GM19193 (cell line): ENCODE measurements around the gene EPHB6.

ENCODE experiments used
- POLR2A ChIP-seq: IDR thresholded peaks from 4 replicates; pipeline ENCODE4 v1.6.1; 2011; ENCODE audit not compliant: insufficient read depth, insufficient read length; ENCODE audit errors: extremely low read depth

Gene EPHB6

DNA sequence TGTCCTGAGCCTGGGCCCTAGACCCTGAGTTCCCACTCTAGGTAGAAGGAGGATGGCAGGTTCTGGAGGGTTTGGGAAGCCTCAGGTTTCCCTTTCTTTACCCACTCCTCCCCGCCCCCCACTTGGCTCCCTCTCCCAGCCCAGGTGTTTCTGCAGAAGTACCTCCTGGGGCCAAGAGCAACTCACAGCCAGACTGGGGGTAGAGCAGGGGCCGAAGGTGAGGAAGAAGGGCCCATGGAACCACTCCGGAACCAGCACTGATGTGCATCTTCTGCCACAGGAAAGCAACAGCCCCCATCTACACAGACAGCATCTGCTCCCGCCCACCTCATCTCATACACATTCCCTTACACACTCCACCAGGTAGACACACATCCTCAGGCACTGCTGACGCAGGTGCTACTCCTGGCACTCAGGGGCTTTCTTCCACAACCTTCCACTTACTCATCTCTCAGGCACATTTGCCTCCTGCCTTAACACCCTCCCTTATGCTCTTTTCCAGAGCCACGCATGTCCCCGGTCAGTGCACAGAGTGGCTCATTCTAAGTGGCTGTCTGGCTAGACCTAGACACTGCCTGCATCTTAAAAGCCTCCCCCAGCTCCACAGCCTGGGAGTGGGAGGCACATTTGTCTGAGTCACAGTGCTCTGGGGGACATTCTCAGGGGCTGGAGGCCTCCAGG lies 1.8 kb downstream of the EPHB6 start:
- no peak for TF ChIP-seq POLR2A

DNA sequence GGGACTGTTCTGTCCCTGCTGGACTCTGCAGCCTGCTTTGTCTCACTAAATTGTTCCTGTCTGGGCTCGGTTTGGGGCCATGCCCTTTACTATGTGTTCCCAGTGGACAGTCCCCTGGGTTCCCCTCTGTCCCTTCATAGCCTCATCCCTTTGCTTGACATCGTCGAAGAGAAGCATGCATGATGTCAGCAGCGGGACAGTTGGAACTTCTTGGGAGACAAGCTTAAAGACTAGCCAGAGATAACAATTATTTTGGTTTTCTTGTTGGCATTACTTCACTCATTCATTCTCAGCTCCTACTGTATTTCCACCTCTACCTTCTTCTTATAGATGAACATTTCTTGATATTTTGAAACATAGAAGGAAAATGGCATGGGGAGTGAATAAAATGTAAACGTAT lies 2.7 kb downstream of the EPHB6 start:
- TF ChIP-seq POLR2A = no peak

DNA sequence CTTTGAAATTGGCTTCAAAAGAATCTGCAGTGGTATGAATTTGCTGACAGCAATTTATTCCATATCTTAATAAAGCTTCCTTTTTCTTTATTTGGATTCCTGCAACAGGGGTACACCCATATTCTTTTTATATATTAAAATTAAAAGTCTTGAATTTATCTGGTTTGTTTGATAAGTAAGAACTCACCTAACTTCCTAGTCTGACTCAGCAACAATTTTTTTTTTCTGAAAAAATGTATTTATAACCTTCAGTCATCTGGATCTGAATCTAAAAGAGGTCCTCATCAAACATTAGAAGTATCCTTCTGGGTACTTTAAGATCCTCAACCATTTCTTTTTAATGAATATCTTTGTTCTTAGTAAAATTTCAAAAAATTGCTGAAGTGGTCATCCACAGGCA lies 4.5 kb downstream of the EPHB6 start:
- no peak for TF ChIP-seq POLR2A

GRCh38 chr7:142859829-142860228 lies 5.0 kb downstream of the EPHB6 start:
- no peak for TF ChIP-seq POLR2A

DNA sequence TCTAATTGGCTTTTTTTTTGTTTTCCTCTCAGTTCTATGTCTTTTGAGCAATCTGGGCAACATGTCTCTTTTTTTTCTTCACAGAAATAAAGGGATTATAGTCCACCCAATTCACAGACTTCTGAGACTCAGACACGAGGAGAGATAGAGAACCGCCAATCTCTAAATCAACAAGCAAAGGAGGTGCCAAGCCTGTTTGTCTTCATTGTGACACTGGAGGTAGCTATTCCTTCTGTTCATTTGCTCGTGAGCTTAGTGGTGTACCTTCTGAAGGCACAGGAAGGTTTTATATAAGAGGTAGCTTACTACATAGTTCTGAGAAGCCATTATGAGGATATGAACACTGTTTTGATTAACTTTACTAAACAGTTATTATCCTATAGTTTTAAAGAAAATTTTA lies 6.1 kb downstream of the EPHB6 start:
- TF ChIP-seq POLR2A = no peak

- TF ChIP-seq POLR2A = no peak
Measured at GRCh38 chr7:142862351-142862750, 7.5 kb downstream of the EPHB6 start.

DNA sequence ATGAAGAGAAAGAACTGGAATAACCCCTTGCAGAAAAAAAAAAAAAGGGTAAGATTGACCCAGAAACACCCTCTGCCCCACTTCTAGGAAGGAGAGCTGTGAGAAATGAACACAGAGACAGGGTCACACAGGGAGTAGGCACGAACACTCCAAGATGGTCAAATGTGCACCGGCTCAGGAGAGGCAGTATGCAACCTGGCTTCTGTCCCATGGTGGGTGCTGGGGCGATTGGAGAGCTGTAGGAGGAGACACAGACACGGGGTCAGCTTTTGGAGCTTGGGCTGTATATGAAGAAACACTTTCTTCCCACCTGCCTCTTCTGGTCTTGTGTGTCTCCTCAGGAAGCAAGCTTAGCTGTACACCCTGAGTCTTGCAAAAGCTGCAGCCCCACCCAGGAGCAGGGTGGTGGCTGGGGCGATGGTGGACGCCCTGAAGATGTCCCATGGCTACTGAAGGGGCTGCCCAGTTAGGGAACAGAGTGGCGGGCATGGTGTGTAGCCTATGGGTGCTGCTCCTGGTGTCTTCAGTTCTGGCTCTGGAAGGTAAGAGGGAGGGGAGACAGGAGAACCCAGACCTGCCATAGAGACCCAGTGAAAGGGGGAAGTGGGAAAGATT lies 8.0 kb downstream of the EPHB6 start:
- no peak for TF ChIP-seq POLR2A

GRCh38 chr7:142863891-142864685 lies 9.2 kb downstream of the EPHB6 start:
- no peak for TF ChIP-seq POLR2A

- no peak for TF ChIP-seq POLR2A
Measured at GRCh38 chr7:142864980-142865747, 10.3 kb downstream of the EPHB6 start.

GRCh38 chr7:142865766-142866165 lies 10.9 kb downstream of the EPHB6 start:
- TF ChIP-seq POLR2A = no peak

GRCh38 chr7:142866361-142867096 lies 11.7 kb downstream of the EPHB6 start:
- TF ChIP-seq POLR2A = no peak

GRCh38 chr7:142867097-142867378 lies 12.2 kb downstream of the EPHB6 start:
- TF ChIP-seq POLR2A = no peak

GRCh38 chr7:142867398-142868187 lies 12.7 kb downstream of the EPHB6 start:
- no peak for TF ChIP-seq POLR2A
